ENCODE measurements around the gene MSI2. TPM values are rescaled to one million over a fixed set of nuclear protein-coding genes. Genes with fewer than 3 reads are reported as not detected.

MSI2 gene
- total RNA-seq, 1 donor from 2014 or later, result 26.6 TPM

GRCh38 chr17:57375770-57376225 is 119.5 kb downstream of the MSI2 start:
- DNase-seq (ENCODE audit: low read depth), result no peak
- TF ChIP-seq CTCF (conservative IDR thresholded peaks at IDR 0.05; ENCODE audit: low read depth, low read length), result no peak
- no peak overlapping the region for H3K4me3 ChIP-seq (ENCODE audit: low read depth, low read length)

GRCh38 chr17:57377094-57377493 is 120.8 kb downstream of the MSI2 start:
- no peak for TF ChIP-seq CTCF (conservative IDR thresholded peaks at IDR 0.05; ENCODE audit: low read depth, low read length)
- no peak for DNase-seq (ENCODE audit: low read depth)
- H3K4me3 ChIP-seq (ENCODE audit: low read depth, low read length), result no peak overlapping the region

GRCh38 chr17:57379237-57379894 is 123.0 kb downstream of the MSI2 start:
- DNase-seq (ENCODE audit: low read depth), result no peak
- TF ChIP-seq CTCF (conservative IDR thresholded peaks at IDR 0.05; ENCODE audit: low read depth, low read length), result no peak
- H3K4me3 ChIP-seq (ENCODE audit: low read depth, low read length), result no peak overlapping the region

GRCh38 chr17:57379895-57380434 is 123.6 kb downstream of the MSI2 start:
- no peak for TF ChIP-seq CTCF (conservative IDR thresholded peaks at IDR 0.05; ENCODE audit: low read depth, low read length)
- H3K4me3 ChIP-seq (ENCODE audit: low read depth, low read length), result no peak overlapping the region
- no peak for DNase-seq (ENCODE audit: low read depth)

- no peak overlapping the region for H3K4me3 ChIP-seq (ENCODE audit: low read depth, low read length)
Measured at GRCh38 chr17:57381498-57381897, 125.2 kb downstream of the MSI2 start.

GRCh38 chr17:57384219-57384618 is 127.9 kb downstream of the MSI2 start:
- TF ChIP-seq CTCF (conservative IDR thresholded peaks at IDR 0.05; ENCODE audit: low read depth, low read length), result no peak
- H3K4me3 ChIP-seq (ENCODE audit: low read depth, low read length), result no peak overlapping the region
- no peak for DNase-seq (ENCODE audit: low read depth)

More at GRCh38 chr17:57381498-57381897, 125.2 kb downstream of the MSI2 start:
- DNase-seq (ENCODE audit: low read depth), result no peak
- TF ChIP-seq CTCF (conservative IDR thresholded peaks at IDR 0.05; ENCODE audit: low read depth, low read length), result no peak

GRCh38 chr17:57385975-57386374 is 129.7 kb downstream of the MSI2 start:
- H3K4me3 ChIP-seq (ENCODE audit: low read depth, low read length), result no peak overlapping the region
- no peak for TF ChIP-seq CTCF (conservative IDR thresholded peaks at IDR 0.05; ENCODE audit: low read depth, low read length)
- no peak for DNase-seq (ENCODE audit: low read depth)
